ENCODE results near the gene MOK.

GRCh38 chr14:102325791-102326345, 20.9 kb upstream of the MOK start:
- TF ChIP-seq CTCF (IDR thresholded peaks at IDR 0.05; ENCODE audit: low read depth, low read length) (no peak), POLR2A (IDR thresholded peaks at IDR 0.05; ENCODE audit: extremely low read depth, insufficient read length) (no peak)

Measured in NB4 (cell line).